ENCODE results near the gene BRICD5. TPM values are rescaled to one million over a fixed set of nuclear protein-coding genes. Genes with fewer than 3 reads are reported as not detected.

BRICD5 gene
- total and polyA plus RNA-seq, 5 donors from 2014 or later: 0.08 to 10.9 (median 0.33) TPM; not detected in 2

GRCh38 chr16:2251296-2252111 is 40.8 kb upstream of the BRICD5 start, which contains the start of gene ECI1:
TSS of gene ECI1 (minus strand) at chr16:2251587. CDS start at chr16:2251566, 21 bp downstream.
- H3K4me1 ChIP-seq (ENCODE audit: control insufficient read depth, insufficient read depth, low read length, poor library complexity, severe bottlenecking): peaks cover 9% of the 10 kb centered on the region
- peaks cover 15% of the 10 kb centered on the region for H3K36me3 Mint-ChIP-seq
- peak; percentile 73 to 86 (median 76) for DNase-seq
- H3K27ac Mint-ChIP-seq: peak within 1 kb of the TSS; percentile 86 to 92 (median 89)
- H3K9me3 ChIP-seq (ENCODE audit: control insufficient read depth in 2 of 2, low read length in 2 of 2): no peaks in the 10 kb centered on the region
- peak within 1 kb of the TSS; percentile 73 for H3K27ac ChIP-seq (ENCODE audit: insufficient read depth, low read length, poor library complexity, severe bottlenecking)
- H3K27me3 ChIP-seq (ENCODE audit: control insufficient read depth, insufficient read depth, low read length): no peaks in the 10 kb centered on the region
- peaks cover 24% of the 10 kb centered on the region for H3K36me3 ChIP-seq (ENCODE audit: control insufficient read depth, insufficient read depth, low read length)
- peak; percentile 79 to 84 for ATAC-seq (ENCODE audit: low read depth in 2 of 2)
- peak within 1 kb of the TSS; percentile 90 to 97 (median 92) for H3K4me3 Mint-ChIP-seq
- H3K27me3 Mint-ChIP-seq: no peaks in the 10 kb centered on the region
- H3K9me3 Mint-ChIP-seq: no peaks in the 10 kb centered on the region
- peaks cover 0 to 11% (median under 1%) of the 10 kb centered on the region in 4 donors for H3K4me1 Mint-ChIP-seq
- H3K4me3 ChIP-seq (ENCODE audit: low read depth, low read length): peak within 1 kb of the TSS; percentile 65

GRCh38 chr16:2250652-2251295 is 40.1 kb upstream of the BRICD5 start:
- ATAC-seq (ENCODE audit: low read depth in 2 of 2) (peak; percentile 3 to 18), DNase-seq (peak in 2 of 3 donors; percentile 29 to 68)
- H3K27me3 ChIP-seq (ENCODE audit: control insufficient read depth, insufficient read depth, low read length): no peaks in the 10 kb centered on the region
- H3K36me3 ChIP-seq (ENCODE audit: control insufficient read depth, insufficient read depth, low read length): peaks cover 24% of the 10 kb centered on the region
- peak overlapping the region; percentile 73 for H3K27ac ChIP-seq (ENCODE audit: insufficient read depth, low read length, poor library complexity, severe bottlenecking)
- H3K9me3 ChIP-seq (ENCODE audit: control insufficient read depth in 2 of 2, low read length in 2 of 2): no peaks in the 10 kb centered on the region
- Mint-ChIP-seq H3K4me3 (peak overlapping the region; percentile 90 to 97 (median 92)), H3K27ac (peak overlapping the region; percentile 86 to 92 (median 89)), H3K27me3 (no peaks in the 10 kb centered on the region), H3K36me3 (peaks cover 9% of the 10 kb centered on the region), H3K9me3 (no peaks in the 10 kb centered on the region), H3K4me1 (peaks cover 0 to 11% (median under 1%) of the 10 kb centered on the region in 4 donors)
- H3K4me3 ChIP-seq (ENCODE audit: low read depth, low read length): peak overlapping the region; percentile 65
- H3K4me1 ChIP-seq (ENCODE audit: control insufficient read depth, insufficient read depth, low read length, poor library complexity, severe bottlenecking): peaks cover 9% of the 10 kb centered on the region

- Mint-ChIP-seq H3K9me3 (peaks cover 0 to 1% (median 0%) of the 10 kb centered on the region in 7 donors), H3K4me1 (peaks cover 0 to 9% (median under 1%) of the 10 kb centered on the region in 4 donors), H3K4me3 (no peak overlapping the region), H3K36me3 (peaks cover 4% of the 10 kb centered on the region), H3K27me3 (no peaks in the 10 kb centered on the region), H3K27ac (no peak overlapping the region)
- ATAC-seq (ENCODE audit: low read depth in 2 of 2) (no peak), DNase-seq (no peak)
- Histone ChIP-seq H3K9me3 (ENCODE audit: control insufficient read depth in 2 of 2, low read length in 2 of 2) (no peaks in the 10 kb centered on the region), H3K27ac (ENCODE audit: insufficient read depth, low read length, poor library complexity, severe bottlenecking) (no peak overlapping the region), H3K36me3 (ENCODE audit: control insufficient read depth, insufficient read depth, low read length) (peaks cover 19% of the 10 kb centered on the region), H3K4me1 (ENCODE audit: control insufficient read depth, insufficient read depth, low read length, poor library complexity, severe bottlenecking) (peaks cover 9% of the 10 kb centered on the region), H3K27me3 (ENCODE audit: control insufficient read depth, insufficient read depth, low read length) (no peaks in the 10 kb centered on the region), H3K4me3 (ENCODE audit: low read depth, low read length) (no peak overlapping the region)
These were observed 35.7 kb upstream of the BRICD5 start for GRCh38 chr16:2246301-2246885.

GRCh38 chr16:2244926-2245795 is 34.5 kb upstream of the BRICD5 start:
- peaks cover 0 to 3% (median 0%) of the 10 kb centered on the region in 4 donors for H3K4me1 Mint-ChIP-seq
- DNase-seq (no peak), ATAC-seq (ENCODE audit: low read depth in 2 of 2) (no peak)
- Histone ChIP-seq H3K36me3 (ENCODE audit: control insufficient read depth, insufficient read depth, low read length) (peaks cover 19% of the 10 kb centered on the region), H3K4me1 (ENCODE audit: control insufficient read depth, insufficient read depth, low read length, poor library complexity, severe bottlenecking) (peaks cover 2% of the 10 kb centered on the region), H3K9me3 (ENCODE audit: control insufficient read depth in 2 of 2, low read length in 2 of 2) (no peaks in the 10 kb centered on the region), H3K27ac (ENCODE audit: insufficient read depth, low read length, poor library complexity, severe bottlenecking) (no peak overlapping the region), H3K4me3 (ENCODE audit: low read depth, low read length) (no peak overlapping the region), H3K27me3 (ENCODE audit: control insufficient read depth, insufficient read depth, low read length) (no peaks in the 10 kb centered on the region)
- H3K27ac Mint-ChIP-seq: no peak overlapping the region
- H3K9me3 Mint-ChIP-seq: peaks cover 0 to 1% (median 0%) of the 10 kb centered on the region in 7 donors
- peaks cover 4% of the 10 kb centered on the region for H3K36me3 Mint-ChIP-seq
- no peak overlapping the region for H3K4me3 Mint-ChIP-seq
- no peaks in the 10 kb centered on the region for H3K27me3 Mint-ChIP-seq

- Mint-ChIP-seq H3K4me1 (no peaks in the 10 kb centered on the region), H3K27me3 (no peaks in the 10 kb centered on the region), H3K4me3 (no peak overlapping the region), H3K9me3 (peaks cover 0 to 1% (median 0%) of the 10 kb centered on the region in 7 donors), H3K36me3 (peaks cover 4% of the 10 kb centered on the region), H3K27ac (no peak overlapping the region)
- peaks cover 19% of the 10 kb centered on the region for H3K36me3 ChIP-seq (ENCODE audit: control insufficient read depth, insufficient read depth, low read length)
- DNase-seq (no peak), ATAC-seq (ENCODE audit: low read depth in 2 of 2) (no peak)
- no peak overlapping the region for H3K27ac ChIP-seq (ENCODE audit: insufficient read depth, low read length, poor library complexity, severe bottlenecking)
- no peaks in the 10 kb centered on the region for H3K9me3 ChIP-seq (ENCODE audit: control insufficient read depth in 2 of 2, low read length in 2 of 2)
- H3K4me3 ChIP-seq (ENCODE audit: low read depth, low read length): no peak overlapping the region
- no peaks in the 10 kb centered on the region for H3K4me1 ChIP-seq (ENCODE audit: control insufficient read depth, insufficient read depth, low read length, poor library complexity, severe bottlenecking)
- H3K27me3 ChIP-seq (ENCODE audit: control insufficient read depth, insufficient read depth, low read length): no peaks in the 10 kb centered on the region
These were observed 33.6 kb upstream of the BRICD5 start for GRCh38 chr16:2244301-2244700.

GRCh38 chr16:2243781-2244180 is 33.1 kb upstream of the BRICD5 start:
- Histone ChIP-seq H3K27me3 (ENCODE audit: control insufficient read depth, insufficient read depth, low read length) (no peaks in the 10 kb centered on the region), H3K36me3 (ENCODE audit: control insufficient read depth, insufficient read depth, low read length) (peaks cover 19% of the 10 kb centered on the region), H3K27ac (ENCODE audit: insufficient read depth, low read length, poor library complexity, severe bottlenecking) (no peak overlapping the region), H3K9me3 (ENCODE audit: control insufficient read depth in 2 of 2, low read length in 2 of 2) (no peaks in the 10 kb centered on the region), H3K4me1 (ENCODE audit: control insufficient read depth, insufficient read depth, low read length, poor library complexity, severe bottlenecking) (no peaks in the 10 kb centered on the region), H3K4me3 (ENCODE audit: low read depth, low read length) (no peak overlapping the region)
- Mint-ChIP-seq H3K27me3 (no peaks in the 10 kb centered on the region), H3K36me3 (peaks cover 4% of the 10 kb centered on the region), H3K9me3 (peaks cover 0 to 1% (median 0%) of the 10 kb centered on the region in 7 donors), H3K4me3 (no peak overlapping the region), H3K4me1 (no peaks in the 10 kb centered on the region), H3K27ac (no peak overlapping the region)
- DNase-seq: no peak
- ATAC-seq (ENCODE audit: low read depth in 2 of 2): no peak

- Histone ChIP-seq H3K27me3 (ENCODE audit: control insufficient read depth, insufficient read depth, low read length) (no peaks in the 10 kb centered on the region), H3K36me3 (ENCODE audit: control insufficient read depth, insufficient read depth, low read length) (peaks cover 19% of the 10 kb centered on the region), H3K27ac (ENCODE audit: insufficient read depth, low read length, poor library complexity, severe bottlenecking) (no peak overlapping the region), H3K4me1 (ENCODE audit: control insufficient read depth, insufficient read depth, low read length, poor library complexity, severe bottlenecking) (no peaks in the 10 kb centered on the region), H3K9me3 (ENCODE audit: control insufficient read depth in 2 of 2, low read length in 2 of 2) (no peaks in the 10 kb centered on the region), H3K4me3 (ENCODE audit: low read depth, low read length) (no peak overlapping the region)
- DNase-seq (no peak), ATAC-seq (ENCODE audit: low read depth in 2 of 2) (no peak)
- Mint-ChIP-seq H3K27me3 (no peaks in the 10 kb centered on the region), H3K27ac (no peak overlapping the region), H3K4me1 (no peaks in the 10 kb centered on the region), H3K9me3 (peaks cover 0 to 1% (median 0%) of the 10 kb centered on the region in 7 donors), H3K4me3 (no peak overlapping the region), H3K36me3 (peaks cover 4% of the 10 kb centered on the region)
These were observed 32.4 kb upstream of the BRICD5 start for GRCh38 chr16:2243031-2243528.
